T-helper 17 cell (primary cell): ENCODE measurements around the gene SURF4. TPM values are rescaled to one million over a fixed set of nuclear protein-coding genes. Genes with fewer than 3 reads are reported as not detected.

ENCODE experiments used
- ATAC-seq: fragments of 150-1000 bp; cut with Tn5 transposase; 2 replicates; pipeline ENCODE4 v1.10.0; 2021; ENCODE audit warnings: mild to moderate bottlenecking, moderate library complexity
- DNase-seq, 3 donors: peaks; one replicate each; pipeline versions ENCODE4 v3.0.0 to v3.0.0-alpha.2; 2020 to 2021
- H3K9me3 ChIP-seq: one replicate; pipeline ENCODE4 v1.7.0; 2013; ENCODE audit warnings: low read length, mild to moderate bottlenecking; ENCODE audit not compliant: control insufficient read depth, poor library complexity, severe bottlenecking
- H3K27ac Mint-ChIP-seq: one replicate; pipeline ENCODE4 v1.8.0; 2022; ENCODE audit warnings: mild to moderate bottlenecking, moderate library complexity, mixed read lengths
- H3K27me3 Mint-ChIP-seq: one replicate; pipeline ENCODE4 v1.8.0; 2022; ENCODE audit warnings: mixed read lengths
- H3K36me3 Mint-ChIP-seq: one replicate; pipeline ENCODE4 v1.8.0; 2022; ENCODE audit warnings: low read depth, mixed read lengths
- H3K4me1 Mint-ChIP-seq: one replicate; pipeline ENCODE4 v1.8.0; 2022; ENCODE audit warnings: mild to moderate bottlenecking, mixed read lengths
- H3K4me3 Mint-ChIP-seq: one replicate; pipeline ENCODE4 v1.8.0; 2022; ENCODE audit warnings: mild to moderate bottlenecking, moderate library complexity, mixed read lengths
- total RNA-seq, 4 donors: library from RNA in 2 of 4; stranded (reverse) in 2 of 4; gene quantifications; one replicate each; pipeline ENCODE4 v1.2.3 and lab custom pipeline; 2022 to 2026

The SURF4 gene
- 100 to 1,000 TPM; 116 to 124 TPM for total RNA-seq
- total RNA-seq (lab: John Stamatoyannopoulos, UW) = 158 to 291 reads per million in 2 donors

DNA sequence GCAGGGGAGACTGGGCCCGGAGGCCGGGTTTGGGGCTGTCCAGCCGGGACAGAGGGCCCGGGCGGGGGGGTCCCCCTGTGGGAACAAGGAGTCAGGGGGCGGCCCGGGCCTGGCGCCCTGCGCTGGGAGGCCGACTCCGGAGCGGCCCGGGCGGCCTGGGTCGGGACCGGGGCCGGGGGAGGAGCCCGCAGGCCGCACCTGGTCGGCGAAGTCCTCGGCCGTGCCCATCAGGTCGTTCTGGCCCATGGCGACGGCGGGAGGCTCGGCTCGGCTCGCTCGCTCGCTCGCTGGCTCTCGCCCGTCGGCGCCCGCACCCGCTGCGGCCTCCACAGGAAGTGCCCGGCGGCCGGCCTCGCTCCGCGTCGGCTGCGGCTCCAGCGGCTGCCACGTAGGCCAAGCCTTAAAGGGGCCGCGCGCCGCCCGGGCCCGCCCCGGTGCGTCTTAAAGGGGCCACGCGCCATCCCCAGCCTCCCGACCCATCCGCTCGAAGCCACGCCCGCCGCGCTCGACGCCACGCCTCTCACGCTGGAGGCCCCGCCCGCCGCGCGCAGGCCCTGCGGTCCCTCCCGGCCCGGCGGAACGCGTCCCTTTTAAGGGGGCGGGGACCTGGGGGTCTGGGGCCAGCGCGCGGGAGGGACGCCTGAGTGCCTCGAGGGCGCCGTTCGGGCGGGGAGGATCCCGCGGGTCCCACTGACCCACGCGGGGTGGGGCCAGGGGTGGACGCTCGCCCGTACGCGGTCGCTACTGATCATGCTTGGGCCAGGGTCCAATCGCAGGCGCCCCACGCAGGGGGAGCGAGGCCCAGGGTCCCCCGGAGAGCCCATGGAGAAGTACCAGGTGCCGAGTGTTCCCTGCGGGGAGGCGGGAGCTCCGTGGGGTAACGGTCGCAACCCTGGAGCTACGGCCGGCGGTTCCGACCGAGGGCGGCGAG, at the start of gene SURF4, which contains the start of gene STKLD1:
TSS of gene SURF4 (minus strand) at position 337 of the 931 bp plus-strand sequence. CDS start at position 246, 91 bp downstream.
TSS of gene STKLD1 (plus strand) at position 643 of the 931 bp plus-strand sequence. CDS start at position 751, 108 bp downstream.
- H3K27me3 Mint-ChIP-seq = no peaks in the 10 kb centered on the region
- no peaks in the 10 kb centered on the region for H3K9me3 ChIP-seq
- peaks cover 4% of the 10 kb centered on the region for H3K36me3 Mint-ChIP-seq
- H3K27ac Mint-ChIP-seq = peak within 1 kb of the TSS; percentile 98
- peak; percentile 91 to 93 (median 92) for DNase-seq
- ATAC-seq = peak; percentile 84
- peaks cover 29% of the 10 kb centered on the region for H3K4me1 Mint-ChIP-seq
- H3K4me3 Mint-ChIP-seq = peak within 1 kb of the TSS; percentile 93

DNA sequence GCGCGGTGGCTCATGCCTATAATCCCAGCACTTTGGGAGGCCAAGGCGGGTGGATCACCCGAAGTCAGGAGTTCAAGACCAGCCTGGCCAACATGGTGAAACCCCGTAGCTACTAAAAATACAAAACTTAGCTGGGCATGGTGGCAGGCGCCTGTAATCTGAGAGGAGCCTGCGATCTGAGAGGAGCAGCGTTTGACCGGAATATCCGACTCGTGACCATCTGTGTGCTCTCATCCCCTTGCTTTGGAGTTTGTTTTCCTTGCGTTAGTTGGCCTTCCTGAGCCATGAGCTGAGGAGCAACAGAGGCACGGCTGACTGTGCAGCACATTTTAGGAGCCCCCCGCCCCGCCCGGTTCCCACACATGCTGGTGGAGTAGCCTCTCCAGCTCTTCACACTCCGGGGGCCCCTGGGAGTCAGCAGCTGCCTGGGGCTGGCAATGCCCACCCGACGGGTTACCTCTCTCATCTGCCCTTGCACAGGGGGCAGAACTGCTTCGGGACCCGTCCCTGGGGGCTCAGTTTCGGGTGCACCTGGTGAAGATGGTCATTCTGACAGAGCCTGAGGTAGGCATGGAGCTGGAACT, 49.3 kb upstream of the SURF4 start:
- no peak for ATAC-seq
- Mint-ChIP-seq H3K36me3 (no peaks in the 10 kb centered on the region), H3K4me3 (no peak overlapping the region), H3K27ac (no peak overlapping the region), H3K4me1 (peaks cover 17% of the 10 kb centered on the region), H3K27me3 (peaks cover 31% of the 10 kb centered on the region)
- no peaks in the 10 kb centered on the region for H3K9me3 ChIP-seq
- no peak for DNase-seq

DNA sequence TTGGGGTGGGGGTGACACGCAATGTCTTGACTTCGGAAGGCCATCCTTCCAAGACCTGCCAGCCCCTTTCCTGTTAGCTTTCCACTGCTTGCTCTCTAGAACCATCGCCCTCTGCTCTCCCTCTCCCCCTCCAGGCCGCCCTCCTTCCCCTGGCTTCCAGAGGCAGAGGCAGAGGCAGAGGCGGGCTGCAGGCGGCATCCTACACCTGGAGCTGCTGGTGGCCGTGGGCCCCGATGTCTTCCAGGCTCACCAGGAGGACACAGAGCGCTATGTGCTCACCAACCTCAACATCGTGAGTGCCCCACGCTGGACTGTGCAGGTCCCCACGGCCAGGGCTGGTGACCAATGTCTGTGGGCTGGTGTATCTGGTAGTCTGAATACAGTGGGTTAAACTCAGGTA, 48.3 kb upstream of the SURF4 start:
- Mint-ChIP-seq H3K27me3 (peaks cover 31% of the 10 kb centered on the region), H3K27ac (no peak overlapping the region), H3K36me3 (no peaks in the 10 kb centered on the region), H3K4me1 (peaks cover 17% of the 10 kb centered on the region), H3K4me3 (no peak overlapping the region)
- no peaks in the 10 kb centered on the region for H3K9me3 ChIP-seq
- DNase-seq = no peak
- ATAC-seq = no peak

DNA sequence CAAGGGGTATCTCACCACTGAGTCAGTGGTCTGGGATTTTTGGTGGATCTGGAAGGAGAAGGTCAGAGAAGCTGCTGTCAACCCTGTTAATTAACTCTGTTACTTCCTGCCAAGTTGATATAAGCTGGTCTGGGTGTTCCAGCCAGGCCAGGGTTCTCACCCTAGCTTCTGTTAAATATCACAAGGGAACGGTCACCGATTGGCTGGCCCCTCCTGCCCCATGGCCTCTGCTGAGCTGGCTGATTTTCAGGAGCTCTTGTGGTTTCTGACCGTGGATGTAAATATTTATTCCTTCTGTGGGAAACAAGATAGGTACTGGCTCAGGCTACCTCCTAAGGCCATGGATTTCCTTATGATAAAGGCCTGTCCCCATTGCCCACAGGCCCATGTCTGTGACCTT, 47.4 kb upstream of the SURF4 start:
- H3K4me1 Mint-ChIP-seq = peaks cover 19% of the 10 kb centered on the region
- DNase-seq (no peak), ATAC-seq (no peak)
- H3K9me3 ChIP-seq = no peaks in the 10 kb centered on the region
- H3K4me3 Mint-ChIP-seq = no peak overlapping the region
- no peak overlapping the region for H3K27ac Mint-ChIP-seq
- H3K27me3 Mint-ChIP-seq = peaks cover 31% of the 10 kb centered on the region
- H3K36me3 Mint-ChIP-seq = no peaks in the 10 kb centered on the region

DNA sequence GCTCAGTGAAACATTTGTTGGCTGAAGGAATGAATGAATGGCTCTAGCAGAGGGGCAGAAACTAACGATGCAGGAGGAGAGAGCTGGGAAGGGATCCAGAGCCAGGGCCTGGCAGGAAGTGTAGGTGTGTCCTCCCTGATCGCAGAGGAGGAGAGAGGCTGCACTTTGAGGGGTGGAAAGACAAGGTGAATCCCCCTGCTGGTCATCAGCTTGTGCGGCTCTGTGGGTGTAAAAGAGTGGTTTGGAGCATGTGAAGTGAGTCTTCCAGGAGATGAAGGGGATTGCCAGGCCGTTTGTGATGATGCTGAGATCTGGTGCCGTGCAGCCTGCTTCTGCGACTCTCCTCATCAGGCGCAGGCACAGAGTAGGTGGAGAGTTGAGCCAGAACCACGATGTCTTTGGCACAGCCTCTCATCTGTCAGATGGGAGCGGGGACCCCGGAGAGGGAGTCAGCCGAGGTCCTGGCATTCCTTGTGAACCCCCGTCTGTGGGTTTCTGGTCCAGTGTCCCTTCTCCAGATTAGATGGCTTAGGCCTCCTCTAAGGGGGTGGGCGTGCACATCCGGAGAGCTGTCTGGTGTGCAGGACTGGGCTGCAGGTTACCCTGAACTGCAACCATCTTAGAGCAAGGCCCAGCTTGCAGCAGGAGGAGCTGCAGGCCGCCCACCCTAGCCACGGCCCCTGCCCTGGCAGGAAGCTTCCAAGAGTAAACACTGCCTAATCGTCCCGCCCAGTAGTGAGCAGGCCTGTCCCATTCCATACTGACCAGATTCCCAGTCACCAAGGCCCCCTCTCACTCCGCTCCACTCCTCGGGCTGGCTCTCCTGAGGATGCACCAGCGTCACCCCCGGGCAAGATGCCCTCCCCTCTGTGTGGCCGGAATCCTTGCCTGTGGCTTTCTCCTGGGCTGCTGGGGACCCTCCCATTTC, 46.0 kb upstream of the SURF4 start, which contains the start of gene ADAMTS13:
TSS of gene ADAMTS13 (plus strand) at position 753 of the 928 bp plus-strand sequence. CDS start at position 830, 77 bp downstream.
- Mint-ChIP-seq H3K27me3 (peaks cover 23% of the 10 kb centered on the region), H3K36me3 (no peaks in the 10 kb centered on the region), H3K4me1 (peaks cover 23% of the 10 kb centered on the region), H3K4me3 (no peak within 1 kb of the TSS), H3K27ac (peak within 1 kb of the TSS; percentile 37)
- DNase-seq (no peak), ATAC-seq (peak; percentile 29)
- no peaks in the 10 kb centered on the region for H3K9me3 ChIP-seq

DNA sequence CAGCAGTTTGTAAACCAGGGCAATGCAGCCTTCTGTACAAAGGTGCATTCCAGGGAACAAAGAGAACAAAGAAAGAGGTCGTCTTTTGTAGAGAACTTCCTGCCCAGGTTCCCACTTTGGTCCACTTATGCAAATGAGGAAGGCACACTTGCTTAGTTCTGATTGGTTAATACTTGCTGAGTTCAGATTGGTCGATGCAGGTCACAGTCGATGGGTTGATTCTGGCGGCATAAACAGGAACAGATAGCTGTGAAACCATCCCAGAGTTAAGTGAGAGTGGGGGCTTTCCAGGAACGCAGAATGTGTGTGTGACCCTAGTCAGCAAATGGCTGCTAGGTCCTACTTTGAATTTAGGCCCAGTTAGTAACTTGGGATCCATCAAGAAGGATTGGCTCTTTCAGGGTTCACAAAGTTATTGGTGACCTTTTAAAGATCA, 44.5 kb upstream of the SURF4 start:
- Mint-ChIP-seq H3K36me3 (no peaks in the 10 kb centered on the region), H3K4me3 (no peak overlapping the region), H3K27ac (peak overlapping the region; percentile 19), H3K27me3 (peaks cover 8% of the 10 kb centered on the region), H3K4me1 (peaks cover 28% of the 10 kb centered on the region)
- H3K9me3 ChIP-seq = no peaks in the 10 kb centered on the region
- ATAC-seq = peak; percentile 35
- no peak for DNase-seq

DNA sequence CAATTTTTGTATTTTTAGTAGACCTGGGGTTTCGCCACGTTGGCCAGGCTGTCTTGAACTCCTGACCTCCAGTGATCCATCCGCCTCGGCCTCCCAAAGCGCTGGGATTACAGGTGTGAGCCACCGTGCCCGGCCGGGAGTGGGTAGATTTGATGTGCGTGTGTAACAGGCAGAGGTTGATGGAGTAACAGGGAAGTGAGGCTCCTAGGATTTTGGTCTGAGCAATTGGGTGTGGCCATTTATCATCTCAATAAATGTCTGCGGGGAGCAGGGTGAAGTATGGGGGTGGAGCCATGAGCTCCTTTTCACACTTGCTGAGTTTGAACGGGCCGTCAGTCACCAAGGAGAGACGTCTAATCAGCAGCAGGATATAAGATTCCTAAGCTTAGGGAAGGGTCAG, 43.1 kb upstream of the SURF4 start:
- DNase-seq (no peak), ATAC-seq (no peak)
- no peaks in the 10 kb centered on the region for H3K27me3 Mint-ChIP-seq
- peak overlapping the region; percentile 91 for H3K27ac Mint-ChIP-seq
- H3K36me3 Mint-ChIP-seq = no peaks in the 10 kb centered on the region
- H3K4me3 Mint-ChIP-seq = peak overlapping the region; percentile 90
- peaks cover 35% of the 10 kb centered on the region for H3K4me1 Mint-ChIP-seq
- H3K9me3 ChIP-seq = no peaks in the 10 kb centered on the region

DNA sequence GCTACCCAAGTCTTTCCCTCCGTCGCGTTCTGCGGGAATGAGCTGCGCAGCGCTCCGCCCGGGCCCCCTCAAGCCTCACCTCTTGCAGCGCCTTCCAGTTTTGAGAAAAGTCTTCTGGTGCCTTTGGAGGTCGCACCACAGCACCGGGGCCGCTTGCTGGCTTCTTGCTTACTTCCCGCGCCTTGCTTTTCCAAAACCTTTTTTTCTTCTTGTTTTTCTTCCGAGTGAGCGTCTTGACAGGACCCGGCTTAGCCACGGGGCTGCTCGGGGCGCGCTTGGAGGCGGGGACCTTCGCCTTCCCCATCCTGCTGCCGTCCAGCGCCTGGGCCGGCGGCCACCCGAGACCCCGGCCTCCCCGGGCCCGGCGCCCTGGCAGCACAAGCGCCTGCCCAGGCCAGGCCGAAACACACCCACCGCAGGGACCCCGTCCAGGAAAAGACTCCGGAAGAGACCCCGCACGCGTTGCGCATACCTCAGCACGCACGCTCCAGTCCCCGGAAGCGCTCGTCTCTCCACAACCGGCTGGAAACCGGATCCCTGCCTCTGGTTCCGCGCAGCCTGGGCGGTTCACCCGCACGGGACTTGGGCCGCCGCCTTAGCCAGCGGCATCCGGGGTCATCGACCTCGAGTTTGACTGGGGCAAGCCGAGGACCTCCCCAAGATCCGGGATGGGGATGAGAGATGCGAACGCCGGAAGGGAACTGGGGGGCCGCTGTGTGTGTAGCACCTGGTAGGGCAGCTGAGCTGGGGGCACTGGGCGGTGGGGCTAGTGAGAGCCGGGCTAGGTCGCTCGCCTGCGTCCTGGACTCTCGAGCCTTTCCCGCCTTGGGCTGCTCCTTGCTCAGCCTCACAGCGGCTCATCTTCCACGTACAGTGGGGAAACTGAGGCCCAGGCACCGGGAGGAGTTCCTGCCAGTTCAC, 41.9 kb upstream of the SURF4 start, which contains the start of gene REXO4:
TSS of gene REXO4 (minus strand) at position 470 of the 921 bp plus-strand sequence. CDS start at position 304, 166 bp downstream.
- H3K9me3 ChIP-seq = no peaks in the 10 kb centered on the region
- no peaks in the 10 kb centered on the region for H3K27me3 Mint-ChIP-seq
- no peaks in the 10 kb centered on the region for H3K36me3 Mint-ChIP-seq
- peak within 1 kb of the TSS; percentile 91 for H3K27ac Mint-ChIP-seq
- peaks cover 38% of the 10 kb centered on the region for H3K4me1 Mint-ChIP-seq
- DNase-seq = peak; percentile 54 to 80 (median 64)
- H3K4me3 Mint-ChIP-seq = peak within 1 kb of the TSS; percentile 90
- peak; percentile 87 for ATAC-seq

DNA sequence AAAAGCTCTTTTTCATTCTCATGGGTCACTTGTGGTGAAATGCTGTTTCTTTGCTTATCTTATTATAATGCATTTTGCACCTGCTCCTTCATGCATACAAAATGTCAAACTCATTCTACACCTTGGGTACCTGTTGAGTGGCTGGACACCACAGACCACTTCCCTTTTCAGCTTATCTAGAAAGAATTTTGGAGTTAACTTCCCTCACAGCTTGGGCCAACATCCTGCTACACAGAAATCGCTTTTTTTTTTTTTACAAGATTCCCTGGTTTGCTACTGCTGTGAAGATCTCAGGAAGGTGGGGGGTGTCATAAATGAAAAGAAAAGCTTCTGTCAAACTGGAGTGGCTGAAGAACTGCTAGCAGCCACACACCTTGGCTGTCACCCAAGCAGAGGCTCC, 39.3 kb upstream of the SURF4 start:
- no peak for ATAC-seq
- Mint-ChIP-seq H3K27ac (peak overlapping the region; percentile 79), H3K4me3 (no peak overlapping the region), H3K4me1 (peaks cover 30% of the 10 kb centered on the region), H3K27me3 (no peaks in the 10 kb centered on the region), H3K36me3 (peaks cover 2% of the 10 kb centered on the region)
- H3K9me3 ChIP-seq = no peaks in the 10 kb centered on the region
- DNase-seq = no peak

DNA sequence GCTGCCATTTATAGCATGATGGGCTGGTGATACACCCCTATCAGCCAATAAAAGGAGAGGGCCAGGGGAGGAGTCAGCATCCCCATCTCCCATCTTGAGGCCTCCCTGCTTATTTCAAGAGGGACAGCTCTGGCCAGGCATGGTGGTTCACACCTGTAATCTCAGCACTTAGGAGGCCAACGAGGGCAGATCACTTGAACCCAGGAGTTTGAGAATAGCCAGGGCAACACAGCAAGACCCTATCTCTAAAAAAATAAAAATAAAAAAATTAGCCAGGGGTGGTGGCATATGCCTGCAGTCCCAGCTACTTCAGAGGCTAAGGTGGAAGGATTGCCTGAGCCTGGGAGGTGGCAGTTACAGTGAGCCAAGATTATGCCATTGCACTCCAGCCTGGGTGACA, 32.2 kb upstream of the SURF4 start:
- H3K27me3 Mint-ChIP-seq = no peaks in the 10 kb centered on the region
- H3K4me1 Mint-ChIP-seq = peaks cover 12% of the 10 kb centered on the region
- no peak overlapping the region for H3K27ac Mint-ChIP-seq
- H3K4me3 Mint-ChIP-seq = no peak overlapping the region
- peaks cover 7% of the 10 kb centered on the region for H3K36me3 Mint-ChIP-seq
- no peaks in the 10 kb centered on the region for H3K9me3 ChIP-seq
- ATAC-seq (no peak), DNase-seq (no peak)

DNA sequence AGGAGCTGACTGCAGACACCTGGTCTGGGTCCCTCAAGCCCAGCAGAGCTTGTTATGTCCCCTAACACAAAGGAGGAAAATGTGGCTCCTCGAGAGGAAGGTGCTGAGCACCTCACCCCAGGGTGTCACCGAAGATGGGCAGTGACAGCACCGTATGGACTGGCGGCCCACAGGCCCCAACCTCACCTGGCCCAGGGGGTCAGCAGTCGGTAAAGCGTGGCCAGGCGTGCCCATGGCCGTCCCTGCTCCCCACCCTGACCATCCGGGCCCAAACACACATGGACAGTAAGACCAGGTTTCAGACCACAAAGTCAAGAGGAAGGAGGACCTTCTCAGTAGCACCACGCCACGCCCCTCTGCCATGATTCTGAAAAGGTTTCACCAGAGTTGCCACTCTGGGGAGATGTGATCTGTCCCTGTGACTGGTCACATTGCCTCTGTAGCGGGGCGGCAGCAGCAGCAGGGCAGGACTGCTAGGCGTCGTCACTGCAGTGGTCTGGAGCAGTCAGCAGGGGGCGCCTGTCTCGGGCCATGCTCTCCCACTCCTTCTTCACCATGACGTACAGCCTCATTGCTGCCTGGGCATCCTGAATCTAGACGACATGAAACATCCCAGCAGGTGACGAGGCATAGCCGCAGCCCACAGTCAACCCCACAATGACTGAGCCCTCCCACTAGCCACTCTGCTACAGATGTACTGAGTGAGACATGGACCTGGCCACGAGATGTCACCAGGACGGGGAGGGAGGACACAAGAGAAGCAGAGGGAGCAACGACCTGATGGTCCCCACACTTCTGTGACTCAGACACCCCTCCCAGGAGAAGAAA, 30.8 kb upstream of the SURF4 start:
- no peaks in the 10 kb centered on the region for H3K9me3 ChIP-seq
- peak overlapping the region; percentile 79 for H3K27ac Mint-ChIP-seq
- H3K4me3 Mint-ChIP-seq = no peak overlapping the region
- H3K4me1 Mint-ChIP-seq = peaks cover 7% of the 10 kb centered on the region
- no peaks in the 10 kb centered on the region for H3K27me3 Mint-ChIP-seq
- DNase-seq (peak; percentile 68 to 72 (median 69)), ATAC-seq (peak; percentile 95)
- H3K36me3 Mint-ChIP-seq = peaks cover 7% of the 10 kb centered on the region
